ENCODE results near the gene CCDC8.

The CCDC8 gene

DNA sequence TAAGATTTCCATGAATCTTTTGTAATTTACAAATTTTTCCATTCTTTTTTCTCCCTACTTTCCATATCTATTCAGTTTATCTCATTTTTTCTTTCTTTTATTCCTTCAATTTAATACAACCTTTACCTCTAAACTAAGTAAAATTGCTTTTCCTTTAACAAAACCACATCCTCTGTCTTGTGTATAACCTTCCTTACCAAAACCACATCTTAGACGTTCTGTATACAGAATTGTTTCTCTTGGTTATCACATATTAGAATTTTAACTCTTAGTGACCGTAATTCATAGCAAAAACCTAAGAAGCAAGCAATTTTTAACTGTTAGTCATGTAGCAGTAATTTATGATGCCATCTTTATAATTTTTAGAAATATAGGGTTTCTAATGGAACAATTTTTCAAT, 51.4 kb downstream of the CCDC8 start:
- DNase-seq = no peak
- Histone ChIP-seq H3K36me3 (peaks cover 7 to 51% (median 32%) of the 10 kb centered on the region in 3 donors), H3K27me3 (no peaks in the 10 kb centered on the region), H3K4me1 (no peaks in the 10 kb centered on the region), H3K9me3 (no peaks in the 10 kb centered on the region), H3K27ac (no peak overlapping the region), H3K4me3 (no peak overlapping the region)
- TF ChIP-seq, protein P1, sequence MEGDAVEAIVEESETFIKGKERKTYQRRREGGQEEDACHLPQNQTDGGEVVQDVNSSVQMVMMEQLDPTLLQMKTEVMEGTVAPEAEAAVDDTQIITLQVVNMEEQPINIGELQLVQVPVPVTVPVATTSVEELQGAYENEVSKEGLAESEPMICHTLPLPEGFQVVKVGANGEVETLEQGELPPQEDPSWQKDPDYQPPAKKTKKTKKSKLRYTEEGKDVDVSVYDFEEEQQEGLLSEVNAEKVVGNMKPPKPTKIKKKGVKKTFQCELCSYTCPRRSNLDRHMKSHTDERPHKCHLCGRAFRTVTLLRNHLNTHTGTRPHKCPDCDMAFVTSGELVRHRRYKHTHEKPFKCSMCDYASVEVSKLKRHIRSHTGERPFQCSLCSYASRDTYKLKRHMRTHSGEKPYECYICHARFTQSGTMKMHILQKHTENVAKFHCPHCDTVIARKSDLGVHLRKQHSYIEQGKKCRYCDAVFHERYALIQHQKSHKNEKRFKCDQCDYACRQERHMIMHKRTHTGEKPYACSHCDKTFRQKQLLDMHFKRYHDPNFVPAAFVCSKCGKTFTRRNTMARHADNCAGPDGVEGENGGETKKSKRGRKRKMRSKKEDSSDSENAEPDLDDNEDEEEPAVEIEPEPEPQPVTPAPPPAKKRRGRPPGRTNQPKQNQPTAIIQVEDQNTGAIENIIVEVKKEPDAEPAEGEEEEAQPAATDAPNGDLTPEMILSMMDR (IDR thresholded peaks at IDR 0.05) = no peak
- intact Hi-C loops (cut with DNase I; ENCODE audit: low total_unique reads) = no loop called here
